IPS-18c (cell line): ENCODE data around the gene TRAPPC3L.
A peak's percentile ranks its signal among the peaks of the same experiment; 100 is the strongest.

Source experiments
- H3K4me3 ChIP-seq: 2 replicates; pipeline ENCODE4 v1.7.0; 2013; ENCODE audit warnings: low read depth, mild to moderate bottlenecking, low read length, moderate library complexity; ENCODE audit not compliant: insufficient read depth
- H3K9me3 ChIP-seq: one replicate; pipeline ENCODE4 v1.6.1; 2013; ENCODE audit warnings: mild to moderate bottlenecking, low read length, moderate library complexity; ENCODE audit not compliant: control insufficient read depth, insufficient read depth

Gene TRAPPC3L

DNA sequence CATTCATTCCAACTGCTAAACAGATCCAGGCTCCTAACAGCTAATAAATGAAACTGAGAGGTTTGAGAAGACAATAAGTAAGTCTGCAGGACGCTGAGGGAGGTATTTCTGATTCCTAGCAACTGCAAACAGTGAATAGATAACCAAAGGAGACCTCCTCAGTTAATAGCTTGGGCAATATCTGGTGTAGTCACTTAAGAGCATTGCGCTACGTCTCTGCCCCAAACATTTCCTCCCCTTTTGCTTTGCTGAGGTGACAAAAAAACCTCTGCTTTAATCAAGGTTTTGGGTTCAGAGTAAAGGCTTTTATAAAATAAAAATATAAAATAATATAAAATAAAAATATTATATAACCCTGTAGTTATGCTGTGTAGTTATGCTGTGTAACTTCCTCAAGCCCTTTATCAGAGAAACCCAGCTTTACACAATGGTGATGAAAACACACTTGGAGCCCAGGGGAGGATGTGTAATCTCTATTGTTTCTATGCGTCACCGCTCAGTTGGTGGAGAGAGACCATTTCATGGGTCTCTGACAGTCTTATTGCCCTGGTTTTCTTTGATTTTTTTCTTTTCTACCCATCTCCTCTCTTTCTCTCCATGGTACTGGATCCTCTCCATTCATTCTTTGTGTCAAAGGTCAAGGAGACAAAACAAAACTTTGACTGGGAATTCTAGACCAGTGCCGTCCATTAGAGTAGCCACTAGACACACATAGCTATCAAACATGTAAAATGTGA lies 53.0 kb downstream of the TRAPPC3L start:
- H3K9me3 ChIP-seq, result no peaks in the 10 kb centered on the region
- no peak overlapping the region for H3K4me3 ChIP-seq

- no peak overlapping the region for H3K4me3 ChIP-seq
These were observed 53.7 kb downstream of the TRAPPC3L start for GRCh38 chr6:116491610-116492330.

GRCh38 chr6:116485559-116486184 lies 59.8 kb downstream of the TRAPPC3L start:
- no peak overlapping the region for H3K4me3 ChIP-seq
- no peaks in the 10 kb centered on the region for H3K9me3 ChIP-seq

More at GRCh38 chr6:116491610-116492330, 53.7 kb downstream of the TRAPPC3L start:
- H3K9me3 ChIP-seq, result no peaks in the 10 kb centered on the region

DNA sequence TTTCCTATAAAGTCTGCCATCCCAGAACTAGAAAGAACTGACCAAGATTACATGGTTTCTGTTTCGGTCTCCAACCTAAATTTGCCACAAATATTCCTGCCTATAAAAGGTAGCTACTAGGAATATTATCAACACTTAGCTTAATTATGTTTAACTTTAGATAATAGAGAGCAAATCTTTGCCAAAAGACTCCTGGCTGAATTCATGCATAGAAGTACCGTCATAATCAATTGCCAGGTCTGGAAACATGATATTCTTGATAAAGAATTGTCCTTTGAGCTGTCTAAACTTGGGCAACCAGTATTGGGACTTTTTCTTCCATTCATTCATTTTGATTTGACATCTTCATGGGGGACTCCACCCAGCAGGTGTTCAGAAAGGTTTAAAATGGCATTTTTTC lies 61.9 kb downstream of the TRAPPC3L start:
- H3K4me3 ChIP-seq, result no peak overlapping the region
- no peaks in the 10 kb centered on the region for H3K9me3 ChIP-seq

DNA sequence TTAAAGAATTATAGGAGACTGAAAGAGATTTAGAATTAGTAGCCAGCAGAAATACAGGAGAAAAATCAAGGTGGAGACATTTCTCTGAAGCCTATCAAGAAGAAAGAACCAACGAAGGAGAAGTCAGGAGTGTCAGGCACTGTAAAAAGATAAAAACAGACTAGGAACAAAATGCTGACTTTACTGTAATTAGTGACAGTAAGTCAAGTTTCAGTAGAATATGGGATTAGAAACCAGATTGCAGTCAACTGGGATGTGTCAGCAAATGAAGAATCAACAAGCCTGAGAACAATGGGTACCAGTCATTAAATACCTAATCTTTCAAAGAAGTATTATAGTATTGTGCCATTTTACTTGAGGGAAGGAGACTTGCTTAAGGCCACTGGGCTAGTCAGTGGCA lies 62.7 kb downstream of the TRAPPC3L start:
- Histone ChIP-seq H3K9me3 (no peaks in the 10 kb centered on the region), H3K4me3 (no peak overlapping the region)

DNA sequence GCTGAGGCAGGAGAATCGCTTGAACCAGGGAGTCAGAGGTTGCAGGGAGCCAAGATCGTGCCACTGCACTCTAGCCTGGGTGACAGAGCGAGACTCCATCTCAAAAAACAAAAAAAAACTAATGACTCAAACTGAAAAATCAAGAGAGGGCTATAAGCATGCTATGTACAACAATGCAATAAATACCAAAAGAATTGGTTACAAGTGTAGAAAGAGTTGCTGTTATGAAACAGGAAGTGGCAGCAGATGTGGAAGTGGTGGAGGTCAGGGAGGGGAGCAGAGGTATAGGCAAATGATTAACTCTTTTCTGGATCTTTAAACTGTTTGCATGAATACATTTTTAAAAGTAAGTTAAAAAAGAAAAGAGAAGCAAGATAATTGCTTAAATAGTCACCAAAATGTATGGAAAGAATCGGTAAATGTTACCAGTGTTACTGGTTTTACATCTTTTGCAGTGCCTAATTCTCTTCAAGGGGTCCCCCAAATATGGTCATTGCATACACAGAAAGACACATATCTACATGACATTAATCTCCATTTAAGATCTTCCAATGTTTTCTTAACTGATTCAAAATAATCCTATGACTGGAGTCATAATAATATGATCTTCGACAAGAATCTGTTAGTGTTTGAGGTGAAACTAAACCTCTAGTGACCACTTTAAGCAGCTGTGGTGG lies 69.3 kb downstream of the TRAPPC3L start:
- Histone ChIP-seq H3K9me3 (no peaks in the 10 kb centered on the region), H3K4me3 (no peak overlapping the region)

- H3K4me3 ChIP-seq, result no peak overlapping the region
- no peaks in the 10 kb centered on the region for H3K9me3 ChIP-seq
These were observed 70.3 kb downstream of the TRAPPC3L start for GRCh38 chr6:116475141-116475540.

DNA sequence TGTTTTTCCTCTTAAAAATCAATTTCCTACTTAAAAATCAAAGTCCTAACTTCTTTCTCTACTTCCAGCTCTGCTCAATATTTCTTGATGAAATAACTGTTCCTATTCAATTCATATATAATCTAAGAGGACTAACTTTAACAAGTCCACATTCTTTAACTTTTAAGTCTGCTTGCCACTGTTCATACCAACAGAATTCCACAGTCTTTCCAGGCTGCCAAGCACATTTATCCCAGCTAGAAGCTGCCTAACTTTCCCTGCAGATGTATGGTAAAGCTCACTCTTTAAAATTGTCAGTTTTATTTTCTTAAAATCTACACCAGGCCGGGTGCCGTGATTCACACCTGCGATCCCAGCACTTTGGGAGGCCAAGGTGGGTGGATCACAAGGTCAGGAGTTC lies 72.8 kb downstream of the TRAPPC3L start:
- H3K4me3 ChIP-seq, result no peak overlapping the region
- H3K9me3 ChIP-seq, result no peaks in the 10 kb centered on the region

- Histone ChIP-seq H3K9me3 (no peaks in the 10 kb centered on the region), H3K4me3 (no peak overlapping the region)
These were observed 74.0 kb downstream of the TRAPPC3L start for GRCh38 chr6:116471531-116471930.

GRCh38 chr6:116468293-116468692 lies 77.2 kb downstream of the TRAPPC3L start:
- Histone ChIP-seq H3K4me3 (no peak overlapping the region), H3K9me3 (no peaks in the 10 kb centered on the region)

- Histone ChIP-seq H3K4me3 (no peak overlapping the region), H3K9me3 (no peaks in the 10 kb centered on the region)
These were observed 78.0 kb downstream of the TRAPPC3L start for GRCh38 chr6:116467514-116467913.

- Histone ChIP-seq H3K9me3 (no peaks in the 10 kb centered on the region), H3K4me3 (no peak overlapping the region)
These were observed 78.4 kb downstream of the TRAPPC3L start for GRCh38 chr6:116467096-116467495.

DNA sequence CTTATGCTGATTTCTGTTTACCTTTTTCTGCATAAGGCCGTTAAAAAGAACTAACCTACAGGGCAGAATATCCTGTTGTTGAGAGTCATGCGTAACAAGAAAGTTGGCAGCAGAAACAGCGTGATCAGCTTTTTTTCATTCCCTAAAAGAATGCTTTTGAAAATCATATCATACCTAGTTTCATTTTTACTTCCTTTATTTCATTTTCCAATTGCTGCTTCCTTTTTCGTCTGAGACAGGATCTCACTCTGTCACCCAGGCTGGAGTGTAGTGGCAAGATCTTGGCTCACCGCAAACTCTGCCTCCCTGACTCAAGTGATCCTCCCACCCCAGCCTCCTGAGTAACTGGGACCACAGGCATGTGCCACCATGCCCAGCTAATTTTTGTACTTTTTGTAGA lies 80.2 kb downstream of the TRAPPC3L start:
- Histone ChIP-seq H3K4me3 (no peak overlapping the region), H3K9me3 (no peaks in the 10 kb centered on the region)

DNA sequence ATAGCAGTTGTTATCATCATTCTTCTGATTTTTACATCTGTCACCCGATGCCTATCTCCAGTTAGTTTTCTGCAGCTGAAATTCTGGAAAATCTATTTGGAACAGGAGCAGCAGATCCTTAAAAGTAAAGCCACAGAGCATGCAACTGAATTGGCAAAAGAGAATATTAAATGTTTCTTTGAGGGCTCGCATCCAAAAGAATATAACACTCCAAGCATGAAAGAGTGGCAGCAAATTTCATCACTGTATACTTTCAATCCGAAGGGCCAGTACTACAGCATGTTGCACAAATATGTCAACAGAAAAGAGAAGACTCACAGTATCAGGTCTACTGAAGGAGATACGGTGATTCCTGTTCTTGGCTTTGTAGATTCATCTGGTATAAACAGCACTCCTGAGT lies 82.2 kb downstream of the TRAPPC3L start:
- Histone ChIP-seq H3K4me3 (no peak overlapping the region), H3K9me3 (no peaks in the 10 kb centered on the region)

DNA sequence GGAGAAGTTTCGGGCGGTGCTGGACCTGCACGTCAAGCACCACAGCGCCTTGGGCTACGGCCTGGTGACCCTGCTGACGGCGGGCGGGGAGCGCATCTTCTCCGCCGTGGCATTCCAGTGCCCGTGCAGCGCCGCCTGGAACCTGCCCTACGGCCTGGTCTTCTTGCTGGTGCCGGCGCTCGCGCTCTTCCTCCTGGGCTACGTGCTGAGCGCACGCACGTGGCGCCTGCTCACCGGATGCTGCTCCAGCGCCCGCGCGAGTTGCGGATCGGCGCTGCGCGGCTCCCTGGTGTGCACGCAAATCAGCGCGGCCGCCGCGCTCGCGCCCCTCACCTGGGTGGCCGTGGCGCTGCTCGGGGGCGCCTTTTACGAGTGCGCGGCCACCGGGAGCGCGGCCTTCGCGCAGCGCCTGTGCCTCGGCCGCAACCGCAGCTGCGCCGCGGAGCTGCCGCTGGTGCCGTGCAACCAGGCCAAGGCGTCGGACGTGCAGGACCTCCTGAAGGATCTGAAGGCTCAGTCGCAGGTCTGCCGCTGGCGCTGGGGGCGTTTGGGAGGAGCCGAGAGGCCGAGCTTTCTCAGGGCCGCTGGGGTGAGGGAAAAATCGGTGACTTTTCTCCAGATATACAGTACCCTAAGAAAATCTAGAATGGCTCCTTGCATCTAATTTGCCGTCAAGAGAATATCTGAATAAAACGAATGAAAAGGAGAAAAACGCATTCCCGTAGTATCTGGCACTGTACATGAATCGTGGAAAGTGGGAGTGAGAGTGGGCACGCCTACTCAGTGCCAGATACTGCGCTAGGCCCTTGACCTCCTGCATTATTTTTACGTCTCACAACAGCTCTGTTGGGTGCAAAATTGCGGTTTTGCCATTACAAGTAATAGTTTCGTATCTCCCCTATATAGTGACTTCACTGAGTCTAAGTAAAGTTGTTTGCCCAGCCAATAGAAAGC lies 83.3 kb downstream of the TRAPPC3L start:
- H3K4me3 ChIP-seq, result peak overlapping the region; percentile 52

GRCh38 chr6:116461331-116461931 lies 84.1 kb downstream of the TRAPPC3L start, which contains the start of gene CALHM6:
TSS of gene CALHM6 (plus strand) at chr6:116461375. CDS start at chr6:116461930, 555 bp downstream.
- H3K4me3 ChIP-seq, result peak within 1 kb of the TSS; percentile 52
- H3K9me3 ChIP-seq, result no peaks in the 10 kb centered on the region

More for the DNA sequence above, 83.3 kb downstream of the TRAPPC3L start:
- no peaks in the 10 kb centered on the region for H3K9me3 ChIP-seq
